ENCODE data around the gene TCTA.

DNA sequence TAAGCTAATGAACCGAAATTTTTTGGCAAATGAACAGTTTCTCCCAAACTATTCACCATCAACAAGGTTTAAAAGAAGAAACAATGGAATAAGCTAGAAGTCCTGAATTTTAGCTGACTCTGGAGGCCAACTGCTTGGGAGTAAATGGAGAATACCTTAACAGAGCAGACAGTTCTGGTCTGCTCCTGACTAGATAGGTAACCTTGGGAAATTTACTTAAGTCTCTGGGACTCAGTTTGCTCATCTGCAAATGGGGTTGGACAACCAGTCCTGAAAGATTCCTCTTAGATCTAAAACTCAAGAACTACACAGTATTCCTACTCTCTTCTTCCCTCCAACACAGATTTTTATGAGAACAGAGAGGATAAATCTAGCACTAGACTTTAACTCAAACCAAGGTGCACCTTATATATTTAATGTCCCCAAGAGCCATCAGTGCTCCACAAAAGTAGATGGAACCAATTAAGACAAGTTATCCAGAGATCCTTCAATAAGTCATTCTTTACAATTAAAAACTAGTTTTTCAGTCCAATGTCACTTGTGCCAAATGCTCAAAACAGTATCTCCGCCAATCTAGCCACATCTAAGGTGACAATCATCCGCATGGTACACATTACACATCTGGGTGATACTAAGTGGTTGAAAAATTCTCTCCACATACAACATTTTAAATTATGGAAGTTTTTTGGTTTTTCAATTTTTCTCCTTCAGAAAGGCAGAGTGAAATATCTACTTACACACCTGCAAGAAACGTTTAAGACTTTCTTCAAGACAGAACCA is 2.0 kb upstream of the TCTA start:
- no peak for TF ChIP-seq POLR2A (IDR thresholded peaks at IDR 0.05; ENCODE audit: low read depth, low read length)
- TF ChIP-seq FOS (IDR thresholded peaks at IDR 0.05; ENCODE audit: borderline replicate concordance, insufficient read depth, low read length), result no peak
- TF ChIP-seq, protein P1, sequence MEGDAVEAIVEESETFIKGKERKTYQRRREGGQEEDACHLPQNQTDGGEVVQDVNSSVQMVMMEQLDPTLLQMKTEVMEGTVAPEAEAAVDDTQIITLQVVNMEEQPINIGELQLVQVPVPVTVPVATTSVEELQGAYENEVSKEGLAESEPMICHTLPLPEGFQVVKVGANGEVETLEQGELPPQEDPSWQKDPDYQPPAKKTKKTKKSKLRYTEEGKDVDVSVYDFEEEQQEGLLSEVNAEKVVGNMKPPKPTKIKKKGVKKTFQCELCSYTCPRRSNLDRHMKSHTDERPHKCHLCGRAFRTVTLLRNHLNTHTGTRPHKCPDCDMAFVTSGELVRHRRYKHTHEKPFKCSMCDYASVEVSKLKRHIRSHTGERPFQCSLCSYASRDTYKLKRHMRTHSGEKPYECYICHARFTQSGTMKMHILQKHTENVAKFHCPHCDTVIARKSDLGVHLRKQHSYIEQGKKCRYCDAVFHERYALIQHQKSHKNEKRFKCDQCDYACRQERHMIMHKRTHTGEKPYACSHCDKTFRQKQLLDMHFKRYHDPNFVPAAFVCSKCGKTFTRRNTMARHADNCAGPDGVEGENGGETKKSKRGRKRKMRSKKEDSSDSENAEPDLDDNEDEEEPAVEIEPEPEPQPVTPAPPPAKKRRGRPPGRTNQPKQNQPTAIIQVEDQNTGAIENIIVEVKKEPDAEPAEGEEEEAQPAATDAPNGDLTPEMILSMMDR (IDR thresholded peaks at IDR 0.05; ENCODE audit: extremely low read depth in 1 of 2, insufficient read depth in 1 of 2, low read depth in 1 of 2, low read length in 2 of 2), result no peak
- TF ChIP-seq EZH2 (IDR thresholded peaks at IDR 0.05; ENCODE audit: borderline replicate concordance, low read depth, low read length, severe bottlenecking), result no peak
- TF ChIP-seq MAX (IDR thresholded peaks at IDR 0.05; ENCODE audit: insufficient read depth, insufficient read length), result no peak
- TF ChIP-seq POLR2AphosphoS5 (IDR thresholded peaks at IDR 0.05; ENCODE audit: insufficient read depth, low read depth, low read length), result no peak
- TF ChIP-seq MYC (IDR thresholded peaks at IDR 0.05; ENCODE audit: low read depth, low read length), result no peak
- no peak for TF ChIP-seq GATA2 (IDR thresholded peaks at IDR 0.05; ENCODE audit: insufficient read depth, insufficient read length, low read depth, low read length)
- TF ChIP-seq JUN (IDR thresholded peaks at IDR 0.05; ENCODE audit: borderline replicate concordance, insufficient read depth, insufficient read length, low read depth), result no peak

Data from endothelial cell of umbilical vein (primary cell).